Measurements from ENCODE around the gene TMEM254.

Gene TMEM254

DNA sequence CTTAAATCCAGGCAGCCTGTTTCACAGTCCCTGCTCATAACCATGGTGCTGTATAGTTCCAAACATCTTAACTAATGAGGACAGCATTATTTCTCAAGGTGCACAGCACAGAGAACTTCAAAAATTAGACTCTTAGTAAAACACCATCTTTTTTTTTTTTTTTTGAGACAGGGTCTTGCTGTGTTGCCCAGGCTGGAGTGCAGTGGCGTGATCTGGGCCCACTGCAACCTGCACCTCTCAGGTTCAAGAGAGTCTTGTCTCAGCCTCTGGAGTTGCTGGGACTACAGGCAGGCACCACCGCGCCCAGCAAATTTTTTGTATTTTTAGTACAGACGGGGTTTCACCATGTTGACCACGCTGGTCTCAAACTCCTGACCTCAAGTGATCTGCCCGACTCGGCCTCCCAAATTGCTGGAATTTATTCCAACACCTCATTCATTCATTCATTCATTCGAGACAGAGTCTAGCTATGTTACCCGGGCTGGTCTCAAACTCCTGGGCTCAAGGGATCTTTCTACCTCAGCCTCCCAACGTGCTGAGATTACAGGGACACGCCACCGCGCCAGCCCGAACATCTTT is 507 bp upstream of the TMEM254 start:
- H3K36me3 ChIP-seq (ENCODE audit: insufficient read depth), result no peaks in the 10 kb centered on the region
- peaks cover 16% of the 10 kb centered on the region for H3K4me1 ChIP-seq (ENCODE audit: low read depth, poor library complexity, severe bottlenecking)
- peak overlapping the region; percentile 24 for H3K4me3 ChIP-seq (IDR thresholded peaks at IDR 0.05; ENCODE audit: insufficient read depth, low read depth, low read length)
- peak overlapping the region; percentile 79 for H2AFZ ChIP-seq (ENCODE audit: low read depth)
- H3K9ac ChIP-seq, result peak overlapping the region; percentile 89
- H3K27me3 ChIP-seq (ENCODE audit: insufficient read depth, low read depth), result no peaks in the 10 kb centered on the region
- TF ChIP-seq, protein P1, sequence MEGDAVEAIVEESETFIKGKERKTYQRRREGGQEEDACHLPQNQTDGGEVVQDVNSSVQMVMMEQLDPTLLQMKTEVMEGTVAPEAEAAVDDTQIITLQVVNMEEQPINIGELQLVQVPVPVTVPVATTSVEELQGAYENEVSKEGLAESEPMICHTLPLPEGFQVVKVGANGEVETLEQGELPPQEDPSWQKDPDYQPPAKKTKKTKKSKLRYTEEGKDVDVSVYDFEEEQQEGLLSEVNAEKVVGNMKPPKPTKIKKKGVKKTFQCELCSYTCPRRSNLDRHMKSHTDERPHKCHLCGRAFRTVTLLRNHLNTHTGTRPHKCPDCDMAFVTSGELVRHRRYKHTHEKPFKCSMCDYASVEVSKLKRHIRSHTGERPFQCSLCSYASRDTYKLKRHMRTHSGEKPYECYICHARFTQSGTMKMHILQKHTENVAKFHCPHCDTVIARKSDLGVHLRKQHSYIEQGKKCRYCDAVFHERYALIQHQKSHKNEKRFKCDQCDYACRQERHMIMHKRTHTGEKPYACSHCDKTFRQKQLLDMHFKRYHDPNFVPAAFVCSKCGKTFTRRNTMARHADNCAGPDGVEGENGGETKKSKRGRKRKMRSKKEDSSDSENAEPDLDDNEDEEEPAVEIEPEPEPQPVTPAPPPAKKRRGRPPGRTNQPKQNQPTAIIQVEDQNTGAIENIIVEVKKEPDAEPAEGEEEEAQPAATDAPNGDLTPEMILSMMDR (conservative IDR thresholded peaks at IDR 0.05; ENCODE audit: low read depth, low read length), result no peak
- H3K4me2 ChIP-seq, result peak overlapping the region; percentile 72; the same call in 1 of the 2 replicates
- peak overlapping the region; percentile 93 for H3K27ac ChIP-seq
- H4K20me1 ChIP-seq (ENCODE audit: insufficient read depth), result no peaks in the 10 kb centered on the region
- no peaks in the 10 kb centered on the region for H3K79me2 ChIP-seq (ENCODE audit: insufficient read depth, low read depth)

DNA sequence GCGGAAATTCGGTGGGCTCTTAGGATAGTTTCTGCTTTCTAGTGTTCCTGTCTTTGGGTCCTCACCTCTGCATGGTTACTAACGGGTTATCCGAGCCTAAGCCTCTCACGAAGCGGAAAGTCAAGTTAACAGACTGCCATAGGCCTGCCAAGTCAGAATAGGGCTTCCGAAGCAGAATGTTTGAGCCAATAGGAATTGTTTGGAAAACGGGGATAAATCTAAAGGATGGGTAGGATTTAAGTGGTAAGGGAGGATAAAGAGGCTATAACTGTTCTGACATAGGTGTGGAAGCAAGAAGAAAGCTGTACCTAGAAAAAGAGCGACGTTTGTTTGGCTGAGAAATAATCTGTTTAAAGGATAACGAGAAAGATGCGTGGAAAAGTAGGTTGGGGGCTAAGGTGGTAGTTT is 851 bp downstream of the TMEM254 start:
- H3K27ac ChIP-seq, result peak overlapping the region; percentile 93
- H3K4me1 ChIP-seq (ENCODE audit: low read depth, poor library complexity, severe bottlenecking), result peaks cover 16% of the 10 kb centered on the region
- H3K79me2 ChIP-seq (ENCODE audit: insufficient read depth, low read depth), result no peaks in the 10 kb centered on the region
- H3K27me3 ChIP-seq (ENCODE audit: insufficient read depth, low read depth), result no peaks in the 10 kb centered on the region
- H2AFZ ChIP-seq (ENCODE audit: low read depth), result peak overlapping the region; percentile 79
- no peaks in the 10 kb centered on the region for H4K20me1 ChIP-seq (ENCODE audit: insufficient read depth)
- H3K36me3 ChIP-seq (ENCODE audit: insufficient read depth), result no peaks in the 10 kb centered on the region
- TF ChIP-seq, protein P1 (conservative IDR thresholded peaks at IDR 0.05; ENCODE audit: low read depth, low read length), result no peak
- peak overlapping the region; percentile 16 for H3K4me3 ChIP-seq (IDR thresholded peaks at IDR 0.05; ENCODE audit: insufficient read depth, low read depth, low read length)
- H3K4me2 ChIP-seq, result peak overlapping the region; percentile 69
- H3K9ac ChIP-seq, result peak overlapping the region; percentile 89

DNA sequence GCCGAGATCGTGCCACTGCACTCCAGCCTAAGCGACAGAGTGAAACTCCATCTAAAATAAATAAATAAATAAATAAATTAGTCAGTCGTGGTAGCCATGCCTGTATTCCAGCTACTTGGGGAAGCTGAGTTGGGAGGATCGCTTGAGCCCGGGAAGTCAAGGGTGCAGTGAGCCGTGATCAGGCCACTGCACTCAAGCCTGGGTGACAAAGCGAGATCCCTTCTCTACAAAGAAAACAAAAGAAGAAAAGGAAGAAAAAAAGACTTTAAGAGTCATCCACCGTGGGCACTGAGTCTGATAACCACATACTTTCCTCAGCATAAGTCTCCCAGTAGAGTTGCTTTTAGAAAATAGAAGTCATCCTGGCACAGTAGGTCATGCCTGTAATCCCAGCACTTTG is 2.6 kb downstream of the TMEM254 start:
- Histone ChIP-seq H3K79me2 (ENCODE audit: insufficient read depth, low read depth) (no peaks in the 10 kb centered on the region), H3K27ac (no peak overlapping the region), H3K27me3 (ENCODE audit: insufficient read depth, low read depth) (no peaks in the 10 kb centered on the region), H3K4me1 (ENCODE audit: low read depth, poor library complexity, severe bottlenecking) (peaks cover 16% of the 10 kb centered on the region), H3K4me2 (no peak overlapping the region), H4K20me1 (ENCODE audit: insufficient read depth) (no peaks in the 10 kb centered on the region), H3K36me3 (ENCODE audit: insufficient read depth) (no peaks in the 10 kb centered on the region), H2AFZ (ENCODE audit: low read depth) (no peak overlapping the region), H3K9ac (no peak overlapping the region), H3K4me3 (IDR thresholded peaks at IDR 0.05; ENCODE audit: insufficient read depth, low read depth, low read length) (no peak overlapping the region)
- TF ChIP-seq, protein P1 (conservative IDR thresholded peaks at IDR 0.05; ENCODE audit: low read depth, low read length), result no peak

- H3K27me3 ChIP-seq (ENCODE audit: insufficient read depth, low read depth), result no peaks in the 10 kb centered on the region
- no peak overlapping the region for H3K9ac ChIP-seq
- no peaks in the 10 kb centered on the region for H3K36me3 ChIP-seq (ENCODE audit: insufficient read depth)
- H3K4me2 ChIP-seq, result no peak overlapping the region
- no peak overlapping the region for H3K27ac ChIP-seq
- H3K4me1 ChIP-seq (ENCODE audit: low read depth, poor library complexity, severe bottlenecking), result peaks cover 16% of the 10 kb centered on the region
- H3K79me2 ChIP-seq (ENCODE audit: insufficient read depth, low read depth), result no peaks in the 10 kb centered on the region
- TF ChIP-seq, protein P1 (conservative IDR thresholded peaks at IDR 0.05; ENCODE audit: low read depth, low read length), result no peak
- H4K20me1 ChIP-seq (ENCODE audit: insufficient read depth), result no peaks in the 10 kb centered on the region
- no peak overlapping the region for H2AFZ ChIP-seq (ENCODE audit: low read depth)
- no peak overlapping the region for H3K4me3 ChIP-seq (IDR thresholded peaks at IDR 0.05; ENCODE audit: insufficient read depth, low read depth, low read length)
Observed at GRCh38 chr10:80081801-80082750, 3.6 kb downstream of the TMEM254 start.
